Hepatocyte (in vitro differentiated cells): ENCODE results near the gene TMPRSS12.

Source experiments
- CTCF ChIP-seq: fragments of 200-600 bp; sonication (generic); IDR thresholded peaks from 2 replicates; pipeline ENCODE4 v1.5.1; 2016; ENCODE audit warnings: antibody characterized with exemption, mild to moderate bottlenecking; ENCODE audit not compliant: poor library complexity
- EZH2 ChIP-seq: fragments of 200-600 bp; sonication (generic); IDR thresholded peaks from 2 replicates; pipeline ENCODE4 v1.6.1; 2016; ENCODE audit warnings: antibody characterized with exemption, mild to moderate bottlenecking, borderline replicate concordance
- EZH2phosphoT487 ChIP-seq: fragments of 200-600 bp; sonication (generic); IDR thresholded peaks from one replicate; pipeline ENCODE4 v1.6.1; 2018; ENCODE audit warnings: antibody characterized with exemption, mild to moderate bottlenecking, low read depth, moderate library complexity; ENCODE audit not compliant: unreplicated experiment, severe bottlenecking

- TF ChIP-seq CTCF (no peak), EZH2phosphoT487 (no peak), EZH2 (no peak)
Measured at GRCh38 chr12:50828886-50829285, 13.8 kb upstream of the TMPRSS12 start.
